Measurements from ENCODE around the gene JUND. TPM values are rescaled to one million over a fixed set of nuclear protein-coding genes. Genes with fewer than 3 reads are reported as not detected.

JUND gene
- total RNA-seq, 1 donor from 2014 or later: 161 TPM

- TF ChIP-seq CTCF (IDR thresholded peaks at IDR 0.05; ENCODE audit: insufficient read depth, low read depth, low read length) (no peak), EZH2 (IDR thresholded peaks at IDR 0.05; ENCODE audit: insufficient read depth, low read length) (no peak)
- Mint-ChIP-seq H3K4me1 (ENCODE audit: low read depth, unreplicated experiment) (peaks cover 7% of the 10 kb centered on the region), H3K9me3 (ENCODE audit: unreplicated experiment) (no peaks in the 10 kb centered on the region), H3K36me3 (ENCODE audit: low read depth, unreplicated experiment) (no peaks in the 10 kb centered on the region), H3K27ac (ENCODE audit: unreplicated experiment) (peak overlapping the region; percentile 38), H3K4me3 (ENCODE audit: unreplicated experiment) (peak overlapping the region; percentile 28), H3K27me3 (ENCODE audit: low read depth, unreplicated experiment) (no peaks in the 10 kb centered on the region)
- FAIRE-seq (no peak), DNase-seq (ENCODE audit: low read depth) (no peak)
- H3K36me3 ChIP-seq (ENCODE audit: insufficient read depth, low read length): no peaks in the 10 kb centered on the region
- H3K4me2 ChIP-seq (ENCODE audit: low read length): no peak overlapping the region
- H3K4me3 ChIP-seq (ENCODE audit: insufficient read depth, low read depth, low read length): no peak overlapping the region
- H2AFZ ChIP-seq (ENCODE audit: low read depth, low read length): no peak overlapping the region
- no peaks in the 10 kb centered on the region for H4K20me1 ChIP-seq (ENCODE audit: insufficient read depth, low read length)
- no peak overlapping the region for H3K27ac ChIP-seq (ENCODE audit: low read depth, low read length)
- no peaks in the 10 kb centered on the region for H3K27me3 ChIP-seq (ENCODE audit: insufficient read depth, low read length)
- H3K4me1 ChIP-seq (ENCODE audit: insufficient read depth, low read length): peaks cover 25% of the 10 kb centered on the region
- H3K9ac ChIP-seq (ENCODE audit: low read length): no peak overlapping the region
- no peaks in the 10 kb centered on the region for H3K9me3 ChIP-seq (ENCODE audit: insufficient read depth, low read depth, low read length)
- H3K79me2 ChIP-seq (ENCODE audit: insufficient read depth, low read length): no peaks in the 10 kb centered on the region
Measured at GRCh38 chr19:18297308-18297707, 15.9 kb upstream of the JUND start.

- Mint-ChIP-seq H3K27me3 (ENCODE audit: low read depth, unreplicated experiment) (no peaks in the 10 kb centered on the region), H3K4me3 (ENCODE audit: unreplicated experiment) (no peak overlapping the region), H3K9me3 (ENCODE audit: unreplicated experiment) (no peaks in the 10 kb centered on the region), H3K27ac (ENCODE audit: unreplicated experiment) (no peak overlapping the region), H3K4me1 (ENCODE audit: low read depth, unreplicated experiment) (peaks cover 8% of the 10 kb centered on the region), H3K36me3 (ENCODE audit: low read depth, unreplicated experiment) (no peaks in the 10 kb centered on the region)
- H3K79me2 ChIP-seq (ENCODE audit: insufficient read depth, low read length): no peaks in the 10 kb centered on the region
- H3K4me2 ChIP-seq (ENCODE audit: low read length): no peak overlapping the region
- no peak for FAIRE-seq
- no peak overlapping the region for H2AFZ ChIP-seq (ENCODE audit: low read depth, low read length)
- peaks cover 36% of the 10 kb centered on the region for H3K4me1 ChIP-seq (ENCODE audit: insufficient read depth, low read length)
- DNase-seq (ENCODE audit: low read depth): no peak
- H4K20me1 ChIP-seq (ENCODE audit: insufficient read depth, low read length): no peaks in the 10 kb centered on the region
- H3K36me3 ChIP-seq (ENCODE audit: insufficient read depth, low read length): no peaks in the 10 kb centered on the region
- no peak for TF ChIP-seq EZH2 (IDR thresholded peaks at IDR 0.05; ENCODE audit: insufficient read depth, low read length)
- no peak overlapping the region for H3K9ac ChIP-seq (ENCODE audit: low read length)
- no peak overlapping the region for H3K4me3 ChIP-seq (ENCODE audit: insufficient read depth, low read depth, low read length)
- H3K9me3 ChIP-seq (ENCODE audit: insufficient read depth, low read depth, low read length): no peaks in the 10 kb centered on the region
- no peak overlapping the region for H3K27ac ChIP-seq (ENCODE audit: low read depth, low read length)
- H3K27me3 ChIP-seq (ENCODE audit: insufficient read depth, low read length): no peaks in the 10 kb centered on the region
Measured at GRCh38 chr19:18295034-18295451, 13.6 kb upstream of the JUND start.

GRCh38 chr19:18294467-18294864 lies 13.0 kb upstream of the JUND start:
- no peak for DNase-seq (ENCODE audit: low read depth)
- H2AFZ ChIP-seq (ENCODE audit: low read depth, low read length): no peak overlapping the region
- H3K4me1 ChIP-seq (ENCODE audit: insufficient read depth, low read length): peaks cover 36% of the 10 kb centered on the region
- no peak overlapping the region for H3K9ac ChIP-seq (ENCODE audit: low read length)
- no peak overlapping the region for H3K4me2 ChIP-seq (ENCODE audit: low read length)
- TF ChIP-seq EZH2 (IDR thresholded peaks at IDR 0.05; ENCODE audit: insufficient read depth, low read length) (no peak), CTCF (IDR thresholded peaks at IDR 0.05; ENCODE audit: insufficient read depth, low read depth, low read length) (no peak)
- no peaks in the 10 kb centered on the region for H3K36me3 Mint-ChIP-seq (ENCODE audit: low read depth, unreplicated experiment)
- no peak overlapping the region for H3K27ac ChIP-seq (ENCODE audit: low read depth, low read length)
- no peaks in the 10 kb centered on the region for H3K79me2 ChIP-seq (ENCODE audit: insufficient read depth, low read length)
- no peak overlapping the region for H3K4me3 ChIP-seq (ENCODE audit: insufficient read depth, low read depth, low read length)
- no peak for FAIRE-seq
- no peaks in the 10 kb centered on the region for H3K9me3 Mint-ChIP-seq (ENCODE audit: unreplicated experiment)
- no peaks in the 10 kb centered on the region for H3K27me3 ChIP-seq (ENCODE audit: insufficient read depth, low read length)
- no peak overlapping the region for H3K4me3 Mint-ChIP-seq (ENCODE audit: unreplicated experiment)
- H3K9me3 ChIP-seq (ENCODE audit: insufficient read depth, low read depth, low read length): no peaks in the 10 kb centered on the region
- H3K27me3 Mint-ChIP-seq (ENCODE audit: low read depth, unreplicated experiment): no peaks in the 10 kb centered on the region
- no peak overlapping the region for H3K27ac Mint-ChIP-seq (ENCODE audit: unreplicated experiment)
- H4K20me1 ChIP-seq (ENCODE audit: insufficient read depth, low read length): no peaks in the 10 kb centered on the region
- no peaks in the 10 kb centered on the region for H3K36me3 ChIP-seq (ENCODE audit: insufficient read depth, low read length)
- H3K4me1 Mint-ChIP-seq (ENCODE audit: low read depth, unreplicated experiment): peaks cover 12% of the 10 kb centered on the region

Measured in astrocyte (in vitro differentiated cells and primary cell).